ENCODE measurements around the gene RAPGEF5. TPM values are rescaled to one million over a fixed set of nuclear protein-coding genes. Genes with fewer than 3 reads are reported as not detected.

The RAPGEF5 gene
- total RNA-seq, 1 donor from 2014 or later = 5.8 TPM

DNA sequence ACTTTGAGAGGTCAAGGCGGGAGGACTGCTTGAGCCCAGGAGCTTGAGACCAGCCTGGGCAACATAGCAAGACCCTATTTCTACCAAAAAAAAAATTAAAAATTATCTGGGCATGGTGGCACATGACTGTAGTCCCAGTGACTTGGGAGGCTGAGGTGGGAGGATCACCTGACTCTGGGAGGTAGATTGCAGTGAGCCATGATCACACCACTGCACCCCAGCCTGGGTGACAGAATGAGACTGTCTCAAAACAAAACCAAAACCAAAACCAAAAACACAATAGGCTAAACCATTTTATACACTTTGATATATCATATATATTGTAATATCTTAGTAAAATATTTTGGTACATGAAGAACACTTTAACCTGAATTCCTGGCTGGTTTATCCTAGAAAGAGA, 101.6 kb downstream of the RAPGEF5 start:
- TF ChIP-seq, protein P1, sequence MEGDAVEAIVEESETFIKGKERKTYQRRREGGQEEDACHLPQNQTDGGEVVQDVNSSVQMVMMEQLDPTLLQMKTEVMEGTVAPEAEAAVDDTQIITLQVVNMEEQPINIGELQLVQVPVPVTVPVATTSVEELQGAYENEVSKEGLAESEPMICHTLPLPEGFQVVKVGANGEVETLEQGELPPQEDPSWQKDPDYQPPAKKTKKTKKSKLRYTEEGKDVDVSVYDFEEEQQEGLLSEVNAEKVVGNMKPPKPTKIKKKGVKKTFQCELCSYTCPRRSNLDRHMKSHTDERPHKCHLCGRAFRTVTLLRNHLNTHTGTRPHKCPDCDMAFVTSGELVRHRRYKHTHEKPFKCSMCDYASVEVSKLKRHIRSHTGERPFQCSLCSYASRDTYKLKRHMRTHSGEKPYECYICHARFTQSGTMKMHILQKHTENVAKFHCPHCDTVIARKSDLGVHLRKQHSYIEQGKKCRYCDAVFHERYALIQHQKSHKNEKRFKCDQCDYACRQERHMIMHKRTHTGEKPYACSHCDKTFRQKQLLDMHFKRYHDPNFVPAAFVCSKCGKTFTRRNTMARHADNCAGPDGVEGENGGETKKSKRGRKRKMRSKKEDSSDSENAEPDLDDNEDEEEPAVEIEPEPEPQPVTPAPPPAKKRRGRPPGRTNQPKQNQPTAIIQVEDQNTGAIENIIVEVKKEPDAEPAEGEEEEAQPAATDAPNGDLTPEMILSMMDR (IDR thresholded peaks at IDR 0.05; ENCODE audit: insufficient read depth, low read length, severe bottlenecking) = no peak
- no peak for FAIRE-seq
- Histone ChIP-seq H3K27me3 (ENCODE audit: control insufficient read depth, insufficient read depth, low read length) (no peaks in the 10 kb centered on the region), H3K36me3 (ENCODE audit: control insufficient read depth, insufficient read depth, low read length) (no peaks in the 10 kb centered on the region), H3K4me3 (ENCODE audit: low read depth, low read length) (no peak overlapping the region)
- DNase-seq (ENCODE audit: low read depth) = no peak

DNA sequence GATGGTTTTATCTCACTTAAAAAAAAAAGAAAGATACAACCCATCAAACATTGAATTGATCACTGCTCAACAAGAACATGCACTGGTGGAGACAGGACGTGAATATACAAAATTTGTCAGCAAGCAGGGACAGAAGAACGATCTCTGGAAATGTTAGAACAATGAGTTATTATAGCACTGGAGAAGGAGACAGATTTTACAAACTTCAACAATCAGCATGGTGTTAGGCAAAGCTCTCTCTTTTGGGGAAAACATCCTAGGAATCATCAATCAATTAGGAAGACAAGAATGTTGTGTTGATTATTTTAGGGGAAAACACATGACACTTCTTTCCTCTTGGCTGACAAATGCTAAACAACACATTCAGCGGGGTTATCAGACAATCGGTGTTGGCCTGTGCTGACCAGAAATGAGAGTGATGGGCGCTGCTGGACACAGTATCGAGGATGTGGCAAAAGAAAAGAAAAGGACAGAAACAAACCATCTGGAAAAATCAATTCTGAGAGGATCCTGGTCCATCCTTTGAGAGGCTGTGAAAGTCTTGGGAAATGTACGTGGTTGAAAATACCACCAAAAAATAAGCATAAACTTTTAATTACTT, 103.9 kb downstream of the RAPGEF5 start:
- H3K4me3 ChIP-seq (ENCODE audit: low read depth, low read length) = no peak overlapping the region
- no peaks in the 10 kb centered on the region for H3K36me3 ChIP-seq (ENCODE audit: control insufficient read depth, insufficient read depth, low read length)
- FAIRE-seq = no peak
- TF ChIP-seq, protein P1 (IDR thresholded peaks at IDR 0.05; ENCODE audit: insufficient read depth, low read length, severe bottlenecking) = no peak
- no peak for DNase-seq (ENCODE audit: low read depth)
- H3K27me3 ChIP-seq (ENCODE audit: control insufficient read depth, insufficient read depth, low read length) = no peaks in the 10 kb centered on the region

DNA sequence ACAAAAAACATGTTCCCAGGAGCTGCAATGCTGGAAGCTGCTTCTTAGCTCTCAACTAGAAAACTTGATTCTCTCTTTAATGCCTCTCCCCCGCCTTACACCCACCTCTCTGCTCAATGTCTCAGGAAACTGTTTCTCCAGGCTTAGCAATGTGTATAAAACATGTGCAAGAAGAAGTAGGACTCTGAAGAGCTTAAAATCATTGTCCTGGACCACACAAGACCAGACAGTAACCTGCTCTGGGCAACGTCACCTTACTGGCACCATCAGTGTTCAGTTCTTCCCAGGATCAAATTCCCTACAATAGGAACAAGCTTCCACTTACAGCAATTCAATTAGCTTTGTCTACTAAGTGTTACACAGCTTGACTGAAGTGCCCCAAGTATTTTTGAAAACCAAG, 104.9 kb downstream of the RAPGEF5 start:
- H3K27me3 ChIP-seq (ENCODE audit: control insufficient read depth, insufficient read depth, low read length) = no peaks in the 10 kb centered on the region
- no peaks in the 10 kb centered on the region for H3K36me3 ChIP-seq (ENCODE audit: control insufficient read depth, insufficient read depth, low read length)
- TF ChIP-seq, protein P1 (IDR thresholded peaks at IDR 0.05; ENCODE audit: insufficient read depth, low read length, severe bottlenecking) = no peak
- no peak overlapping the region for H3K4me3 ChIP-seq (ENCODE audit: low read depth, low read length)
- DNase-seq (ENCODE audit: low read depth) (no peak), FAIRE-seq (no peak)

DNA sequence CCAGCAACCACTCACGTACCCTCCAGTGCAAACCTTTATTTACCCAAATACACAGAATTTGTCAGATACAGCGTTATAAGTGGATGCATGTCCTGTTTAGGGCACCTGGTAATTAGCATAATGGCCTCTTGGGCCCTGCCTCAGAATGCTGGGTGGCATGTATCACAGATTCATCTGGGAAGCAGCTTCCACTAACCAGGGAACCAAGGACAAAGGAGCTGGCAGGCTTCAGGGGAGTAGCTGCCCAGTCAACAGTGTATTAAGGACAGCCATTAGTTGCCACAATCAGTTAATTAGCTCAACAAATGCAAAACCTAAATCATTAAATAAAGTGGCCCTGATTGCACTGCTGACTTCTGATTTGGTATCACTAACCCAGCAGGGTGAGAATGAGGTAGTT, 105.7 kb downstream of the RAPGEF5 start:
- Histone ChIP-seq H3K27me3 (ENCODE audit: control insufficient read depth, insufficient read depth, low read length) (no peaks in the 10 kb centered on the region), H3K36me3 (ENCODE audit: control insufficient read depth, insufficient read depth, low read length) (no peaks in the 10 kb centered on the region), H3K4me3 (ENCODE audit: low read depth, low read length) (no peak overlapping the region)
- DNase-seq (ENCODE audit: low read depth) (no peak), FAIRE-seq (no peak)
- TF ChIP-seq, protein P1 (IDR thresholded peaks at IDR 0.05; ENCODE audit: insufficient read depth, low read length, severe bottlenecking) = no peak

DNA sequence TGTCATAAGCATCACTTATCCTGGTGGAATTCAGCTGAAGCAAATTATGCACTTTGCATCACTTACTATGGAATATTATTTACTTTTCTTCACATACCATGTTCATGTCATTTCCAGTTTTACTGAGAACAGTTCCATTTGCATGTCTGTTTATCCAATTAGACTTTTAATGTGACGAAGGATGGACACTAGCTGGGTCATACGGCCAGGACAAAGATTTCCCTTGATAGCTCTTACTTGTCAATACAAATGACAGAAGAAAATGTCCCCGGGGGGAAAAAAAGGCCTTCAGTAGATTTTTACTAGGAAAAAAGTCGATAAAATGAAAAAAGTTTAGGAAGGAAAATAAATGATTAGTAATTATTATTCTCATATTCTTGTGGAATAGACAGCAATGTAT, 106.6 kb downstream of the RAPGEF5 start:
- H3K27me3 ChIP-seq (ENCODE audit: control insufficient read depth, insufficient read depth, low read length) = no peaks in the 10 kb centered on the region
- no peak overlapping the region for H3K4me3 ChIP-seq (ENCODE audit: low read depth, low read length)
- TF ChIP-seq, protein P1 (IDR thresholded peaks at IDR 0.05; ENCODE audit: insufficient read depth, low read length, severe bottlenecking) = no peak
- no peak for DNase-seq (ENCODE audit: low read depth)
- H3K36me3 ChIP-seq (ENCODE audit: control insufficient read depth, insufficient read depth, low read length) = no peaks in the 10 kb centered on the region
- no peak for FAIRE-seq

All from bronchial epithelial cell (primary cell).